Measurements from ENCODE around the gene GPAM. TPM values are rescaled to one million over a fixed set of nuclear protein-coding genes. Genes with fewer than 3 reads are reported as not detected.

The GPAM gene
- polyA plus RNA-seq, 1 donor = 18.1 TPM

GRCh38 chr10:112184379-112184778 lies 814 bp upstream of the GPAM start:
- Histone ChIP-seq H3K27me3 (ENCODE audit: control insufficient read depth, insufficient read depth, low read length) (no peaks in the 10 kb centered on the region), H3K9me3 (ENCODE audit: control insufficient read depth, low read depth, low read length) (peaks cover 12% of the 10 kb centered on the region), H3K27ac (ENCODE audit: low read length) (peak overlapping the region; percentile 99), H3K36me3 (ENCODE audit: control insufficient read depth, insufficient read depth, low read length) (no peaks in the 10 kb centered on the region), H3K4me3 (ENCODE audit: low read length) (peak overlapping the region; percentile 96), H3K4me1 (ENCODE audit: control insufficient read depth, insufficient read depth, low read length) (peaks cover 20% of the 10 kb centered on the region)
- peak in 1 of 2 donors; percentile 31 for DNase-seq
- no CpG with 5 or more reads among the region's 2 CpGs for WGBS (ENCODE audit: insufficient coverage, low lambda C conversion rate)

GRCh38 chr10:112184052-112184371 lies 447 bp upstream of the GPAM start:
- Histone ChIP-seq H3K4me1 (ENCODE audit: control insufficient read depth, insufficient read depth, low read length) (peaks cover 22% of the 10 kb centered on the region), H3K4me3 (ENCODE audit: low read length) (peak overlapping the region; percentile 96), H3K27me3 (ENCODE audit: control insufficient read depth, insufficient read depth, low read length) (no peaks in the 10 kb centered on the region), H3K27ac (ENCODE audit: low read length) (peak overlapping the region; percentile 99), H3K9me3 (ENCODE audit: control insufficient read depth, low read depth, low read length) (peaks cover 12% of the 10 kb centered on the region), H3K36me3 (ENCODE audit: control insufficient read depth, insufficient read depth, low read length) (no peaks in the 10 kb centered on the region)
- WGBS (ENCODE audit: insufficient coverage, low lambda C conversion rate) = no CpG with 5 or more reads among the region's 5 CpGs
- no peak for DNase-seq

GRCh38 chr10:112182784-112183328 lies 709 bp downstream of the GPAM start:
- DNase-seq = peak; percentile 32 to 70
- peaks cover 26% of the 10 kb centered on the region for H3K4me1 ChIP-seq (ENCODE audit: control insufficient read depth, insufficient read depth, low read length)
- H3K36me3 ChIP-seq (ENCODE audit: control insufficient read depth, insufficient read depth, low read length) = no peaks in the 10 kb centered on the region
- H3K27ac ChIP-seq (ENCODE audit: low read length) = peak overlapping the region; percentile 99
- no peaks in the 10 kb centered on the region for H3K27me3 ChIP-seq (ENCODE audit: control insufficient read depth, insufficient read depth, low read length)
- WGBS (ENCODE audit: insufficient coverage, low lambda C conversion rate) = no CpG with 5 or more reads among the region's 10 CpGs
- H3K4me3 ChIP-seq (ENCODE audit: low read length) = peak overlapping the region; percentile 96
- H3K9me3 ChIP-seq (ENCODE audit: control insufficient read depth, low read depth, low read length) = peaks cover 12% of the 10 kb centered on the region

DNA sequence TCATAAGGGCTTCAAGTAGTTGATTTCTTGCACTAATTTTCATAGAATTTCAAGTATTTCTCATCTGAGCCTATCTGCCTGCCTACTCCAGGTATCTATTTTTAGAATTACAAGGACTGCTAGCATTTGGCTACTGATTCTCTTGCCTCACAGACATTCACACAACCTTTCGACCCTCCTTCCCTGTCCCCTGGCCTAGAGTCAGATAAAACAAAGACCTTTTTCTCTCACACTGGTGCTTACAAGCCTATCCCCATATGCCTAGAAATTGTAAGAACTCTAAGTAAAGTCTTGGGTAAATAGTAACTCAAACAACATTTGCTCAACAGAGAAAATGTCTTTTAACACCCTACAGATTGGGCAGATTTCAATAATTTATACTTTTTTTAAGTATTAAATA lies 6.3 kb downstream of the GPAM start:
- Histone ChIP-seq H3K9me3 (ENCODE audit: control insufficient read depth, low read depth, low read length) (no peaks in the 10 kb centered on the region), H3K27ac (ENCODE audit: low read length) (peak overlapping the region; percentile 81), H3K27me3 (ENCODE audit: control insufficient read depth, insufficient read depth, low read length) (no peaks in the 10 kb centered on the region), H3K36me3 (ENCODE audit: control insufficient read depth, insufficient read depth, low read length) (peaks cover 22% of the 10 kb centered on the region), H3K4me1 (ENCODE audit: control insufficient read depth, insufficient read depth, low read length) (peaks cover 46% of the 10 kb centered on the region), H3K4me3 (ENCODE audit: low read length) (no peak overlapping the region)
- no CpG with 5 or more reads among the region's 1 CpG for WGBS (ENCODE audit: insufficient coverage, low lambda C conversion rate)
- no peak for DNase-seq

DNA sequence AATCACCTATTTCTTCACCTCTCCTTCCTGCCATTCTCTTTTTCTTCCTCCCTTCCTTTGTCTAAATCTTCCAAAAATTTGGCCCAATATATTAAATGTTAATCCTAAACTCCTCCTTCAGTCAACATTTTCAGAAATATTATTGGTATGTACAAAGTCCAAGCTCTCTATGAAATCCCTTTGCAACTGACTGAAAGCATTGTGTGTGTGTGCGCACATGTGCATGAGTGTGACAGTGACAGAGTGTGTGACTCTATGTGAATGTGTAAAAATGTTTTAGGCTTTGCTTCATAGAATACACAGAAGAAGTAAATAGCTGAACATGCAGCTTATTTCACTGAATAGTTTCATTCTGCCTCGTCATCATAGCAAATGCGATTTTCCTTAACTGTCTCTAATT lies 7.0 kb downstream of the GPAM start:
- Histone ChIP-seq H3K9me3 (ENCODE audit: control insufficient read depth, low read depth, low read length) (no peaks in the 10 kb centered on the region), H3K4me3 (ENCODE audit: low read length) (no peak overlapping the region), H3K36me3 (ENCODE audit: control insufficient read depth, insufficient read depth, low read length) (peaks cover 26% of the 10 kb centered on the region), H3K4me1 (ENCODE audit: control insufficient read depth, insufficient read depth, low read length) (peaks cover 48% of the 10 kb centered on the region), H3K27me3 (ENCODE audit: control insufficient read depth, insufficient read depth, low read length) (no peaks in the 10 kb centered on the region), H3K27ac (ENCODE audit: low read length) (peak overlapping the region; percentile 81)
- DNase-seq = peak in 1 of 2 donors; percentile 70
- 20% methylated on average over 1 of the region's 3 CpGs for WGBS (ENCODE audit: insufficient coverage, low lambda C conversion rate)

DNA sequence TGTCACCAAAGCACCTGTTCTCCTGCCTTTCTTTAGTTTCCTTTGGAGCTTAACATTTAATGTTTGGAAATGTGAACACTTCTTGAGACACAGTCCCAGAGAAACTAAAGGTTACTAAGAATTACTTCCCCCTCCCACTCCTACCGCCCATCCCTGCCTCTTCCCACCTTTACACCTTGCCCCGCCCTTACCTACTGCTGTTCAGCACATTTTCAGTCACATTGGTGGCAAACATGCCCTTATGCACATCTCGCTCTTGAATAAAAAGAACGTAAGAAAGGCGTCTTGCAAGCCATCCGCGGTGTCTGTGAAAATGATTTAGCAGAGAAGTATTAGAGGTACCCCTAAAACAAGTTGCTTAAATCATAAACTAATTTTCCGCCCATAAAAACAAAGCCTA lies 8.2 kb downstream of the GPAM start:
- Histone ChIP-seq H3K4me1 (ENCODE audit: control insufficient read depth, insufficient read depth, low read length) (peaks cover 47% of the 10 kb centered on the region), H3K27ac (ENCODE audit: low read length) (peak overlapping the region; percentile 81), H3K9me3 (ENCODE audit: control insufficient read depth, low read depth, low read length) (no peaks in the 10 kb centered on the region), H3K36me3 (ENCODE audit: control insufficient read depth, insufficient read depth, low read length) (peaks cover 37% of the 10 kb centered on the region), H3K27me3 (ENCODE audit: control insufficient read depth, insufficient read depth, low read length) (no peaks in the 10 kb centered on the region), H3K4me3 (ENCODE audit: low read length) (no peak overlapping the region)
- WGBS (ENCODE audit: insufficient coverage, low lambda C conversion rate) = 82% methylated on average over 4 of the region's 8 CpGs
- peak; percentile 77 to 89 for DNase-seq

GRCh38 chr10:112173206-112173605 lies 10.4 kb downstream of the GPAM start:
- Histone ChIP-seq H3K9me3 (ENCODE audit: control insufficient read depth, low read depth, low read length) (no peaks in the 10 kb centered on the region), H3K27ac (ENCODE audit: low read length) (peak overlapping the region; percentile 29), H3K27me3 (ENCODE audit: control insufficient read depth, insufficient read depth, low read length) (no peaks in the 10 kb centered on the region), H3K4me3 (ENCODE audit: low read length) (no peak overlapping the region), H3K4me1 (ENCODE audit: control insufficient read depth, insufficient read depth, low read length) (peaks cover 35% of the 10 kb centered on the region), H3K36me3 (ENCODE audit: control insufficient read depth, insufficient read depth, low read length) (peaks cover 55% of the 10 kb centered on the region)
- no CpG with 5 or more reads among the region's 4 CpGs for WGBS (ENCODE audit: insufficient coverage, low lambda C conversion rate)
- peak in 1 of 2 donors; percentile 61 for DNase-seq

GRCh38 chr10:112168733-112169132 lies 14.8 kb downstream of the GPAM start:
- H3K4me1 ChIP-seq (ENCODE audit: control insufficient read depth, insufficient read depth, low read length) = peaks cover 14% of the 10 kb centered on the region
- H3K36me3 ChIP-seq (ENCODE audit: control insufficient read depth, insufficient read depth, low read length) = peaks cover 73% of the 10 kb centered on the region
- WGBS (ENCODE audit: insufficient coverage, low lambda C conversion rate) = 100% methylated on average over 6 of the region's 6 CpGs
- H3K27me3 ChIP-seq (ENCODE audit: control insufficient read depth, insufficient read depth, low read length) = no peaks in the 10 kb centered on the region
- H3K27ac ChIP-seq (ENCODE audit: low read length) = no peak overlapping the region
- no peaks in the 10 kb centered on the region for H3K9me3 ChIP-seq (ENCODE audit: control insufficient read depth, low read depth, low read length)
- no peak for DNase-seq
- no peak overlapping the region for H3K4me3 ChIP-seq (ENCODE audit: low read length)

- H3K36me3 ChIP-seq (ENCODE audit: control insufficient read depth, insufficient read depth, low read length) = peaks cover 68% of the 10 kb centered on the region
- no peaks in the 10 kb centered on the region for H3K27me3 ChIP-seq (ENCODE audit: control insufficient read depth, insufficient read depth, low read length)
- 100% methylated on average over 2 of the region's 3 CpGs for WGBS (ENCODE audit: insufficient coverage, low lambda C conversion rate)
- H3K9me3 ChIP-seq (ENCODE audit: control insufficient read depth, low read depth, low read length) = no peaks in the 10 kb centered on the region
- DNase-seq = no peak
- no peaks in the 10 kb centered on the region for H3K4me1 ChIP-seq (ENCODE audit: control insufficient read depth, insufficient read depth, low read length)
- H3K27ac ChIP-seq (ENCODE audit: low read length) = no peak overlapping the region
- no peak overlapping the region for H3K4me3 ChIP-seq (ENCODE audit: low read length)
Observed at GRCh38 chr10:112166800-112167199, 16.8 kb downstream of the GPAM start.

GRCh38 chr10:112161757-112162518 lies 21.6 kb downstream of the GPAM start:
- peaks cover 68% of the 10 kb centered on the region for H3K36me3 ChIP-seq (ENCODE audit: control insufficient read depth, insufficient read depth, low read length)
- DNase-seq = no peak
- H3K9me3 ChIP-seq (ENCODE audit: control insufficient read depth, low read depth, low read length) = no peaks in the 10 kb centered on the region
- no peaks in the 10 kb centered on the region for H3K27me3 ChIP-seq (ENCODE audit: control insufficient read depth, insufficient read depth, low read length)
- H3K27ac ChIP-seq (ENCODE audit: low read length) = peak overlapping the region; percentile 2
- peaks cover 6% of the 10 kb centered on the region for H3K4me1 ChIP-seq (ENCODE audit: control insufficient read depth, insufficient read depth, low read length)
- whole genome bisulfite sequencing (ENCODE audit: insufficient coverage, low lambda C conversion rate) = 100% methylated on average over 1 of the region's 4 CpGs
- H3K4me3 ChIP-seq (ENCODE audit: low read length) = no peak overlapping the region

GRCh38 chr10:112160834-112161233 lies 22.7 kb downstream of the GPAM start:
- DNase-seq = no peak

More at GRCh38 chr10:112160834-112161233, 22.7 kb downstream of the GPAM start:
- no peaks in the 10 kb centered on the region for H3K27me3 ChIP-seq (ENCODE audit: control insufficient read depth, insufficient read depth, low read length)
- WGBS (ENCODE audit: insufficient coverage, low lambda C conversion rate) = no CpG with 5 or more reads among the region's 3 CpGs
- peaks cover 72% of the 10 kb centered on the region for H3K36me3 ChIP-seq (ENCODE audit: control insufficient read depth, insufficient read depth, low read length)
- no peak overlapping the region for H3K4me3 ChIP-seq (ENCODE audit: low read length)
- peaks cover 6% of the 10 kb centered on the region for H3K4me1 ChIP-seq (ENCODE audit: control insufficient read depth, insufficient read depth, low read length)
- no peak overlapping the region for H3K27ac ChIP-seq (ENCODE audit: low read length)
- H3K9me3 ChIP-seq (ENCODE audit: control insufficient read depth, low read depth, low read length) = no peaks in the 10 kb centered on the region
